ENCODE data around the gene CELF4. TPM values are rescaled to one million over a fixed set of nuclear protein-coding genes. Genes with fewer than 3 reads are reported as not detected.

Gene CELF4
- total and polyA plus RNA-seq, 2 experiments from 2014 or later, result 1.6 to 2.1 TPM

DNA sequence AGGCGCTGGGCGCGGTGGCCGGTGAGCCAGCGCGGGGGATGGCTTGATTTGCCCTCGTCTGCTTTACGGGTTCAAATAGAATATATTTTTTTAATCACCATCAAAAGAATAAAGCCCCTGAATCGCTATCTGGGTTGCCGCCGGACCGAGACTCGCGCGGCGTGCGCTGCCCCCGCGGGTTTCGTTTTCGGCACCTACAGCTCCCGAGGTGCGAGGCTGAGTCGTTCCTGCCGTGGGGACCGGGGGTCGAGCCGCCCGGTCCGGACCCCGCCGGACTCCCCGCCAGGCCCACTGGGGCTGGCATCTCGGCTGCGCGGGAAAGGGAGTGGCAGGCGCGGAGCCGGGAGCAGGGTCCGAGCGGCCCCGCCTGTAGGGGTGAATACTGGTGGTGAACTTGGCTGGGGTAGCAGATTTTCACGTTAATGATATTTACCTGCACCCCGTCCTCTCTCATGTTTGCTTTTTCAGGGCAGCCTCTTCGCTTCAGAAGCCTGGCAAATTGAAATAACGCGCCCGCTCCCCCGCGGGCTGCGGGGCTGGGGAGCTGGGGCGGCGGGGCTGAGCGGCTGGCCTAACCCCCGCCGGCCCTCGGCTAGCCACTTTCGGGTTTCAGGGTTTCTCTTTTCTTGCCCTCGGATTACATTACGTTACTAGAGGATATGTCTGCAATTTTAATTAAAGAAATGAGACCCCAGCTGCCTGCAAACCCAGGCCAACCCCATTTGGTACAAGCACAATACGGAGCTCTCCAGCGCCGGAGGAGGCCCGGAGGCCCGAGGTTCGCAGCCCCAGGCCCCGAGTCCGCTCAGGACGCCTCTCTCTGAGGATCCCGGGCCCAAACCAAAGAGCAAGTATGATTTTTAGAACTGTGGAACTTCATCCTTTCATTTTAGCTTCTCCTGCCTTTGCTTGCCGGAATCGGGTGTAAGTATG, 1.7 kb upstream of the CELF4 start:
- Histone ChIP-seq H3K9me3 (ENCODE audit: low read depth) (no peaks in the 10 kb centered on the region), H3K36me3 (no peaks in the 10 kb centered on the region), H3K4me3 (peak overlapping the region; percentile 48), H3K27ac (no peak overlapping the region), H3K27me3 (peaks cover 83% of the 10 kb centered on the region), H3K4me1 (ENCODE audit: low read depth) (no peaks in the 10 kb centered on the region)
- DNase-seq (ENCODE audit: low read depth in 1 of 2, low spot score in 1 of 2), result peak in 1 of 2 donors; percentile 10
- TF ChIP-seq, protein P1, sequence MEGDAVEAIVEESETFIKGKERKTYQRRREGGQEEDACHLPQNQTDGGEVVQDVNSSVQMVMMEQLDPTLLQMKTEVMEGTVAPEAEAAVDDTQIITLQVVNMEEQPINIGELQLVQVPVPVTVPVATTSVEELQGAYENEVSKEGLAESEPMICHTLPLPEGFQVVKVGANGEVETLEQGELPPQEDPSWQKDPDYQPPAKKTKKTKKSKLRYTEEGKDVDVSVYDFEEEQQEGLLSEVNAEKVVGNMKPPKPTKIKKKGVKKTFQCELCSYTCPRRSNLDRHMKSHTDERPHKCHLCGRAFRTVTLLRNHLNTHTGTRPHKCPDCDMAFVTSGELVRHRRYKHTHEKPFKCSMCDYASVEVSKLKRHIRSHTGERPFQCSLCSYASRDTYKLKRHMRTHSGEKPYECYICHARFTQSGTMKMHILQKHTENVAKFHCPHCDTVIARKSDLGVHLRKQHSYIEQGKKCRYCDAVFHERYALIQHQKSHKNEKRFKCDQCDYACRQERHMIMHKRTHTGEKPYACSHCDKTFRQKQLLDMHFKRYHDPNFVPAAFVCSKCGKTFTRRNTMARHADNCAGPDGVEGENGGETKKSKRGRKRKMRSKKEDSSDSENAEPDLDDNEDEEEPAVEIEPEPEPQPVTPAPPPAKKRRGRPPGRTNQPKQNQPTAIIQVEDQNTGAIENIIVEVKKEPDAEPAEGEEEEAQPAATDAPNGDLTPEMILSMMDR (IDR thresholded peaks at IDR 0.05; ENCODE audit: low read depth, low read length), result no peak

DNA sequence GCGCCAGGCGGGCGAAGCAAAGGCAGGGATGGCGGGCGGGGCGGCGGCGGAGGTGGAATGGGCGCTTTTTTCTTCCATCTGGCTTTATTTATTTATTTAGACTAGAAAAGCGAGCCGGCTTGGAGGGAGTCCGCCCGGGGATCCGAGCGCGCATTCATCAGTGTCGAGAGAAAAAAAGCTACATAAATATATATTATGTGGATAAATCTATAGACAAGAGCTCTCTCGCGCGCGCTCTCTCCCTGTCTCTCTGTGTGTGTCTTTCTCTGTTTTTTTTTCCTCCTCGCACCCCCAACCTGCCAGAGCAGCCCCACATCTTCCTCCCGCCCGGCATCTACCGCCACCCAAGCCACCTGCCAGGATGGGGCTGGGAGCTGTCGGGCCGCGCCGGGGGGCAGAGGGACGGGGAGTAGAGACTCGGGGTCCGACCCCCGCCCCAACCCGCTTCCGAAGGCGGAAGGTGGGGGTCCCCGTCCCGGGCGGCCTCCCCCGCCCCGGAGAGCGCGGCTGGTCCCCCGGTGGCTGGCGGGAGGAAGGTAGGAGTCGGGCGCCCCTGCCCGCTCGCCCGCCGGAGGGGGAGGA, 972 bp upstream of the CELF4 start:
- TF ChIP-seq, protein P1 (IDR thresholded peaks at IDR 0.05; ENCODE audit: low read depth, low read length), result no peak
- Histone ChIP-seq H3K4me3 (peak overlapping the region; percentile 48), H3K36me3 (no peaks in the 10 kb centered on the region), H3K9me3 (ENCODE audit: low read depth) (no peaks in the 10 kb centered on the region), H3K27me3 (peaks cover 90% of the 10 kb centered on the region), H3K27ac (no peak overlapping the region), H3K4me1 (ENCODE audit: low read depth) (no peaks in the 10 kb centered on the region)
- DNase-seq (ENCODE audit: low read depth in 1 of 2, low spot score in 1 of 2), result peak in 1 of 2 donors; percentile 12

GRCh38 chr18:37565977-37566478, 430 bp upstream of the CELF4 start:
- Histone ChIP-seq H3K4me1 (ENCODE audit: low read depth) (no peaks in the 10 kb centered on the region), H3K36me3 (no peaks in the 10 kb centered on the region), H3K4me3 (peak overlapping the region; percentile 48), H3K27ac (no peak overlapping the region), H3K27me3 (peaks cover 91% of the 10 kb centered on the region), H3K9me3 (ENCODE audit: low read depth) (no peaks in the 10 kb centered on the region)
- DNase-seq (ENCODE audit: low read depth in 1 of 2, low spot score in 1 of 2), result peak; percentile 73 to 85
- TF ChIP-seq, protein P1 (IDR thresholded peaks at IDR 0.05; ENCODE audit: low read depth, low read length), result no peak

GRCh38 chr18:37564711-37565100, 892 bp downstream of the CELF4 start:
- Histone ChIP-seq H3K4me3 (peak overlapping the region; percentile 48), H3K27ac (no peak overlapping the region), H3K27me3 (peaks cover 91% of the 10 kb centered on the region), H3K36me3 (no peaks in the 10 kb centered on the region), H3K9me3 (ENCODE audit: low read depth) (no peaks in the 10 kb centered on the region), H3K4me1 (ENCODE audit: low read depth) (no peaks in the 10 kb centered on the region)
- TF ChIP-seq, protein P1 (IDR thresholded peaks at IDR 0.05; ENCODE audit: low read depth, low read length), result no peak
- DNase-seq (ENCODE audit: low read depth in 1 of 2, low spot score in 1 of 2), result peak; percentile 80 to 92

DNA sequence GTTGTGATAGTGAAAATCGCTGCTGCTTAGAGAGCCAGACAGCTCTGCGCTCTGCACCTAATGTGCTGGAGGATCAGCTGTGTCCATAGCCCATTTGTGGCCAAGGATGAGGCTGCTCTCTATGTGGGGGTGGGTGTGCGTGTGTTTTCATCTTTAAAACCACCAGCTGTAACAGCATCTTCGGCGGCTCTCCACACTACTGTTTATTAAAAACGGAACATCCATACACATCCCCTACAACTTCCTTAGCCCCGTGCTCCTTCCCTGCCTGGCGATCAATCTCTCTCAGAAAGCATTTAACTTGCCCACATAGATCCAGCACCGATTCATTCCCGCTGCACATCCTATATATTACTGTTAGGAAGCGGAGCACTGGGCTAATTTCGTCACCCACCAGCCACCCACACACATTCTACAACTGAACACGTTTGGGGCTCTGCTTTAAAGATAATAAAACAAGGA, 1.6 kb downstream of the CELF4 start:
- H3K4me3 ChIP-seq, result no peak overlapping the region
- H3K36me3 ChIP-seq, result no peaks in the 10 kb centered on the region

More for the DNA sequence above, 1.6 kb downstream of the CELF4 start:
- Histone ChIP-seq H3K27me3 (peaks cover 91% of the 10 kb centered on the region), H3K4me1 (ENCODE audit: low read depth) (no peaks in the 10 kb centered on the region), H3K9me3 (ENCODE audit: low read depth) (no peaks in the 10 kb centered on the region), H3K27ac (no peak overlapping the region)
- TF ChIP-seq, protein P1 (IDR thresholded peaks at IDR 0.05; ENCODE audit: low read depth, low read length), result no peak
- no peak for DNase-seq (ENCODE audit: low read depth in 1 of 2, low spot score in 1 of 2)
